GM12873 (cell line): Measurements from ENCODE around the gene C13orf46.

Experiments used
- TF ChIP-seq, protein P1 (sequence below): IDR thresholded peaks from 2 replicates; pipeline ENCODE4 v1.5.1; 2012; ENCODE audit warnings: low read depth, mild to moderate bottlenecking, moderate library complexity, low read length, control low read depth; ENCODE audit not compliant: insufficient read depth; ENCODE audit errors: missing control alignments

The C13orf46 gene

DNA sequence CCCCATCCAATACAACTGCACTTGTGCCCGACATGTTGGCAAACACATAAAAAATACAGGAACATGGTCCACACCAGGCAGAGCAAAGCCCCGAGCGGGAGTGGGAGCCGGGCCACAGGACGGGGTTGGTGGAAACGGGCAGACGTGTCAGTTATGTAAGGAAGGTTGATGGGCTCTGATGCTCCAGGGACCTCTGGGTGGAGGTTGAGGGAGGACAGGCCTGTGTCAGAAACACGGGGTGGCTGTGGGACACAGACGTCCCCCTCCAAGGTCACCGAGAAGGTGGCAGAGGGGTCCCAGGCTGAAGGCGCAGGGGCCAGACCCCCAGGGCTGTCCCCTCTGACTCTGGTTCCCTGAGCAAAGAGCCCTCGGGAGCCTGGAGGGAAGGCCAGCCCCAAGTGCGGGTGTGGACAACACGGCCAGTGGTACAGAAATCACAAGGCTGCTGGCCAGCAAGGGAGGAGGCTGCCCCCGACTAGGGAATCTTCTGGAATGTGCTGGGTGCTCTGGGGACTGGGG is 31.4 kb upstream of the C13orf46 start:
- TF ChIP-seq, protein P1, sequence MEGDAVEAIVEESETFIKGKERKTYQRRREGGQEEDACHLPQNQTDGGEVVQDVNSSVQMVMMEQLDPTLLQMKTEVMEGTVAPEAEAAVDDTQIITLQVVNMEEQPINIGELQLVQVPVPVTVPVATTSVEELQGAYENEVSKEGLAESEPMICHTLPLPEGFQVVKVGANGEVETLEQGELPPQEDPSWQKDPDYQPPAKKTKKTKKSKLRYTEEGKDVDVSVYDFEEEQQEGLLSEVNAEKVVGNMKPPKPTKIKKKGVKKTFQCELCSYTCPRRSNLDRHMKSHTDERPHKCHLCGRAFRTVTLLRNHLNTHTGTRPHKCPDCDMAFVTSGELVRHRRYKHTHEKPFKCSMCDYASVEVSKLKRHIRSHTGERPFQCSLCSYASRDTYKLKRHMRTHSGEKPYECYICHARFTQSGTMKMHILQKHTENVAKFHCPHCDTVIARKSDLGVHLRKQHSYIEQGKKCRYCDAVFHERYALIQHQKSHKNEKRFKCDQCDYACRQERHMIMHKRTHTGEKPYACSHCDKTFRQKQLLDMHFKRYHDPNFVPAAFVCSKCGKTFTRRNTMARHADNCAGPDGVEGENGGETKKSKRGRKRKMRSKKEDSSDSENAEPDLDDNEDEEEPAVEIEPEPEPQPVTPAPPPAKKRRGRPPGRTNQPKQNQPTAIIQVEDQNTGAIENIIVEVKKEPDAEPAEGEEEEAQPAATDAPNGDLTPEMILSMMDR: no peak

DNA sequence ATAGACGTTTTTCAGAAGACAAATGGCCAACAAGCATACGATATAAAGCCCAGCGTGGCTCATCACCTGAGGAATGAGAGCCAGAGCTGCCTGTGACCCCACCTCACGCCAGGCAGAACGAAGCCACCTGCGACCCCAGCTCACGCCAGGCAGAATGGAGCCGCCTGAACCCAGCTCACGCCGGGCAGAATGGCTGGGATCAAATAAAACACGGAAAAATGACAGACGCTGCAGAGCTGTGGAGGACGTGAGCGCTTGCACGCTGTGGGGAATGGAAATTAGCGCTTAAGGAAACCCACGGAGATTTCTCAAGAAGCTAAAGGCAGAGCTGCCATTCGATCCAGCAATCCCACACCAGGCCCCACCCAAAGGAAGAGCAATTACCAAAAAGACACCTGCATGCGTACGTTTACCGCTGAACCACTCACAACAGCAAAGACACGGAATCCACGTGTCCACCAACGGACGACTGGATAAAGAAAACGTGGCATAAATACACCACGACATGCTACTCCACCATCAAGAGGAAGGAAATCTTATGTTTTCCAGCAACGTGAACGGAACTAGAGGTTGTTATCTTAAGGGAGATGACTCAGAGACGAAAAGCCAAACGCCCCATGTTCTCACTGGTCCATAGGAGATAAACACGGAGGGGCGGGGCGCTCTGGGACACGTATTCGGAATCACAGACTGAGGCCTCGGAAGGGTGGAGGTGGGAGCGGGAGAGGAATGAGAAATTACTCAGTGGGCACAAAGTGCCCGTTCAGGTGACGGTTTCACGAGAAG is 30.7 kb upstream of the C13orf46 start:
- TF ChIP-seq, protein P1: no peak

DNA sequence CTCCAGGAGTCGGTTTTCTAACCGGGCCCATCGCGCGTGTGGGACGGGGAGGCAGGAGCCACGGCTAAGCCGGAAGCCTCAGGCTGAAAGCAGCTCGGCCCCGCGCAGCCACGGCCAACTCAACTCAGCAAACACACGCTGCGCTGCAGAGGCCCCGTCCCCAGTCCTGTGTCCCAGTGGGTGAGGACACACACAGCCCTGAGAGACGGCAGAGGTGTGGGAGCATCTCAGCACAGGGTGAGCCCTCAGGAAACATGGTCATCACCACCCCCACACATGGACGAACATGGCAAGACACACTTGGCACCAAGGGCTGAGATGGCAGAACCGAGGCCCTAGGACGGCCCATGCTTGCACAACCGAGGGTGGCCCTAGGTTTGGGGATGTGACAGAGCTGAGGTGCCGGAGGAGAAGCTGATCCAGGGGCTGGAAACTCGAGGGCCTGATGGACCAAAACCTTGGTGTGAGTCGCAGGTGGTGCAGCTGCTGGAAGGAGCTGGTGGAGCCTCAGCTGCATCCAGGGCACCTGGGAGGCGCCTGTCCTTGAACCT is 29.0 kb upstream of the C13orf46 start:
- TF ChIP-seq, protein P1: no peak

DNA sequence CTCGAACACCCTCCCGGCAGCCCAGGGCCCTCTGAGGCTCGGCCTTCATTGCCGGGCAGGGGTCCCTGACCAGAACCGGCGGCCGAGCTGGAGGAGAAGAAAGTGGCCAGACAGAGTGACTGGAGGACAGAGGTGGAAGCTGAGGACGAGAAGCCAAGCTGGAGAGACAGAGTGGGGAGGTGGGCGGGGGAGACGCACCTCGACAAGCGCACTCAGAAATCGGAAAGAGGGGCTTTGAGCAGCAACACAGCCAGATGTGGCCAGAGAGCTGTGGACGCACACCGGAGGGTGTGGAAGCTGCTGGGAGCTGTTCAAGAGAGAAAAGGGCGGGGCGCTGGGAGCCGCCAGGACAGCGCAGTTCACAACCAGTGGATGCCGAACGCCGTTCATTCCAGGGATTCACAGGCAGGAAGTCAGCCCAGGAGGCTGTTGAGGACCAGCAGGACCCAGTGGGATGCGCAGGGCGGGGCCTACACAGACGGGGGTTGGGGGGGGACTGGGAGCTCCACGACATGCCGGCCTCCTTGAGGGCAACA is 28.2 kb upstream of the C13orf46 start:
- TF ChIP-seq, protein P1: no peak

DNA sequence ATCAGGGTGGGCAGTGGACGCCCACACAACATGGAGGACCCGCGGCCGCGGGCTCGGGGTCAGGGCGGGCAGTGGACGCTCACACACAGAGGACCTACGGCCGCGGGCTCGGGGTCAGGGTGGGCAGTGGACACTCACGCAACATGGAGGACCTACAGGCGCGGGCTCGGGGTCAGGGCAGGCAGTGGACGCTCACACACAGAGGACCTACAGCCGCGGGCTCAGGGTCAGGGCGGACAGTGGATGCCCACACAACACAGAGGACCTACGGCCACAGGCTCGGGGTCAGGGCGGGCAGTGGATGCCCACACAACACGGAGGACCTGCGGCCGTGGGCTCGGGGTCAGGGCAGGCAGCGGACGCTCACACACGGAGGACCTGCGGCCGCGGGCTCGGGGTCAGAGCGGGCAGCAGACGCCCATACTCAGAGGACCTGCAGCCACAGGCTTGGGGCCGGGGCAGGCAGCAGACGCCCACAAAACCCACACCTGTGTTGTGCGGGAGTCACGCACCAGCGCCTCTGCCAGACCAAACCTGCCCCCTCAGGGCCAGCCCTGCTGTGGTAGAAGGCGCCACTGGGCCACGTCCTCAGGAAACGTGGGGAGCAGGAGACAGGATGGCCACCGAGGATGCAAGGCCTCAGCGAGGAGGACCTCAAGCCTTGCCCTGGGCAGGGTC is 27.6 kb upstream of the C13orf46 start:
- TF ChIP-seq, protein P1: no peak

DNA sequence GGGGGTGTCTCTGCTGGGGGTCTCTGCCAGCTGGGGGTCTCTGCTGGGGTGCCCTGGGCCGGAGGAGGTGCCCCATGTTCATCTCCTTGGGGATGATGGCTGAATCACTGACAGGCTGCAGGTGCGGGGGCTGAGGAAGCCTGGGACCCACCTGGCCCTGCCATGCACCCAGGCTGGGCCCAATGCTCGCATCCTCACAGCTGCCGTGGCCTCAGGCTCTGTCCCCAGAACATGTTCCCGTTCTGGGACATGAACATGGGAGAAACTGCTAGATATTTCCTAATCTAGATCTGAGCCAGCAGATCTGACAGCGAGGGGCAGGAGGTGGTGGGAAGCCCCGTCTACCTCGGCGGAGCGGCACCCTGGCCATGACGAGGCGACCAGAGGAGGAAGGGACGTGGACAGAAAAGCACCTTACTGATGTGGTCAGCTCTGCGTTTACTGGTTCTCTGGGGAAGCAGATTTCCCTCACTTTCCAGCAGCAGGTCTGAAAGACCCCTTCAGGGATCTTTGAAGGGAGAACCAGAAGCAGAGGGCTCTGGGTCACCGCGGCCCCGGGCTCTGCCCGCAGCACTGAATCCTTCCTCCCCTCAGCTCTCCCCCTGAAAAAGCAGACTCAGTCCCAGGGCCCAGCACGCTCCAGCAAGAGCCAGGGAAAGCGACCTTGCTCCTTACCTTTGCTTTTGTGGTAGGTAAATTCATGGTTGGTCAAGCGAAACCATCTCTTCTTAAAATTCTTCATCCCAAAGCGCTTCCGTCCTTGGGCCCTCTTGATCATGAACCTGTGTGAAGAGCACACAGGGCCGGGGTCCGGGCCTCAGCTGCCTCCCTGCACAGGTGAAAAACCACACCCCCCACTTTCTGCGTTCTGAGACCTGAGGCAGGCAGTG is 26.5 kb upstream of the C13orf46 start:
- TF ChIP-seq, protein P1: no peak
